Measurements from ENCODE around the gene FPR2.
"Not testable (repeated sequence)": the region's sequence is repeated elsewhere in the genome, so short reads cannot be mapped to it uniquely, and the experiment has no call there.

The FPR2 gene

DNA sequence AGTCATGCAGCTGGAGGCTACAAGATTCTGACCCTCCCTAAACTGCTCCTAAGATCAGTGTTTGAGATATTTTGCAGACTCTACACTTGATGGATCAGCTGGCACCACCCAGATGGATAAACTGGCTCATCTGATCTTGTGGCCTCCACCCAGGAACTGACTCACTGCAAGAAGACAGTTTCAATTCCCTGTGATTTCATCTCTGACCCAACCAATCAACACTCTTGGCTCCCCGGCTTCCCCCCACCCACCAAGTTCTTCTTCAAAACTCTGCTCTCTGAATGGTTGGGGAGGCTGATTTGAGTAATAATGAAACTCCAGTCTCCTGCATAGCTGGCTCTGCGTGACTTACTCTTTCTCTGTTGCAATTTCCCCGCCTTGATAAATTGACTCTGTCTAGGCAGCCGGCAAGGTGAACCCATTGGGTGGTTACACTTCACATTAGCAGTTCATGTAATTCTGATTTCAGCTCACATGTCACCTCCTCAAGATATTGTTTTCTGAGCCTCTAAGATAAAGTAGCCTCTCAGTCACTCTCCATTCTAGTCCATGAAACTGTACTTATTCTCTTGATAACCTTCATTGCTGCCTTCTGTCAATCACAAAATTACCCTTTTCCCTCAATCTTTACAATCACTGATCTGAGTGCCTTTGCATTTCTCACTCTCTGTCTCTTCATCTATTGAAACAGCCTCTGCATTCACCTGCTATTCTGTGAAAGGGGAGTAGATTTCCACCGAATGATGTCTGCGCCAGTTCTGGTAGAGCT is 24.1 kb downstream of the FPR2 start:
- DNase-seq = peak; percentile 46

DNA sequence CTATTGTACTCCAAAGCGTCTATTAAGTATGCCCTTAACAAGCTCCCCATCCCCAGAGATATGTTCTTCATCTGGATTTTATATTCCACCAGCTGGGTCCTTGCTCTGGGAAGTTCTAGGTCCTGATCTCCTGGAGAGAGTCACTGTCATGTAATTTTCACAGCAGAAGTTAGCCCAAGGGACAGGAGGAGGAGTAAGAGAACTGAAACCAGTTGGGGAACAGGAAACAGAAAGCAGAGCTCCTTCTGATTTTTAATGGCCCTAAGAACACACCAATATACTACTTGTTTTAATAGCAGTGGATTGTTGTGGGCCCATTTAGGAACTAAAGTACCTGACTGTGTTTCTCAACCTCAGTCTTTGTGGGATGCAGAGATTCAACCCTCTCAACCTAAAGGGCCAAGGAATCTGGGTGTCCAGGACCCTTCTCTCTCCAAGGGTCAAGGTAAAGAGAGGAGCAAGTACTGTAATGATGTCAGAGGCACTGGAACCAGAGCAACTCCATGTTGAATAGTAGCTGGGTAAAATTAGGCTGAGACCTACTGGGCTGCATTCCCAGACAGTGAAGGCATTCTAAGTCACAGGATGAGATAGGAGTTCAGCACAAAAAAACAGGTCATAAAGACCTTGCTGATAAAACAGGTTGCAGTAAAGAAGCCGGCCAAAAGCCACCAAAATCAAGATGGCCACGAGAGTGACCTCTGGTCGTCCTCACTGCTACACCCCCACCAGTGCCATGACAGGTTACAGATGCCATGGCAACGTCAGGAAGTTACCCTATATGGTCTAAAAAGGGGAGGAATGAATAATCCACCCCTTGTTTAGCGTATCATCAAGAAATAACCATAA is 25.9 kb downstream of the FPR2 start:
- DNase-seq = no peak

DNA sequence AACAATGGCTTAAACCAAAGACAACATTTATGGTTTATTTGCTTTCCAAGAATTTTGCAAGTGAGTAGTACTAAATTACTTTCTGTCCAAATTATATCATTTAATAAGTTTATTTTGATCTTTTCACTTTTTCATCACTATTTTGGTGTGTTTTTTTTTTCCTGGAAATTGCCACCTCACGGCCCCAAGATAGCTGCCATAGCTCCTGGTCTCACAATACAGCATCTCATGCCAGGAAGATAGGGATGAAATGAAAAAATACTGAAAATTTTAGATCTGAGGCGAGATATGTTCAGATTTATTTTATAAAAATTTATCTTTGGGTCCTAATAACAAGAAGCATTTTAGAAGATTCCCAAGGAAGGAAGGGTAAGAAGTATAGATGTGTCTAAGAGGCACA is 27.0 kb downstream of the FPR2 start:
- no peak for DNase-seq

DNA sequence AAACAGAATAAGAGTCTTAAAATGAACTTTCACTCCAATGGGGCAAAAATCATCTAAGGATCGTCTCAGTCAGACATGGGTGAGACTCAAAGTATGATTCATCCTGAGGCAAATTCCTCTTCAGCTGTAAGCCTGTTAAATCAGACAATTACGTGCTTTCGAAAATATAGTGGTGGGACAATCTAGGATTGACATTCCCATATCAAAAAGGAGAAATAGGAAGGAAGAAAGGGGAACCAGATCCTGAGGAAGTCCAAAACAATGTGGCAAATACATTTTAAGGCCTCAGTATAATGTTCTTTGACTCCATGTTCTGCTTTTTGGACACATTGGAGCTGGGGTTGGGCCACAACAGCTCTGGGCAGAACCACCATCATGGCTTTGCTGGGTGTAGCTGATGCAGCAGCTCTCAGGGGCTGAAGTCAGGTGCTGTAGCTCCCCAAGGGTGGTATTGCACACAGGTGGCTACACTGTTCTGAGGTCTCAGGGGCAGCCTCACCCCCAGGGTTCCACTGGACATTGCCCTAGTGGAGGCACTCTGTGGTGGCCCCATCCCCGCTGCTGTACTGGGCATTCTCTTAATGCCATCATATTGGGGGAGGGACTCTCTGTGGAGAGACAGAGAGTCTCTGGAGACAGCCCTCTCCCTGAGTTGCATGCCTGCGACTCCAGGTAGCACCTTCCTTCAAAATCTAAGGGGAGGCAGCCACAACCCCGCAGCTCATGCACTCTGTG is 28.2 kb downstream of the FPR2 start:
- DNase-seq = no peak

DNA sequence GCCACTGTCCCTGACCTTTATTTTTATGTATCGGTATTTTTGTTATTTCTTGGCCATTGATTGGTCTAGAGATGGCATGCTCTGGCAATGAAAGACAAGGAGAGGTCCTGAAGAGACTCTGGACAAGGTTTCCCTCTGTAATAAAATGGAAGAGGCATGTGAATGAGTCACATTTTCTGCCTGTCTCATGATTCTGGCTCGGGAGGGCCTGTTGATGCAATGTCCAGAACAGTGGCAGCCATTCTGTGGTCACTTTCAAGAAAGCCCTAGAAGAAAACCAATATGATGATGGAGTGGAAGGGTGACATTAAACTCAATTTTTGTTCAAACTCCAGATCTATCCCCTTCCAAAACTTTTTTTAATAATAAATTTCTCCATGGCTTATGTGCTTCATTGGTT is 32.0 kb downstream of the FPR2 start:
- DNase-seq = no peak

DNA sequence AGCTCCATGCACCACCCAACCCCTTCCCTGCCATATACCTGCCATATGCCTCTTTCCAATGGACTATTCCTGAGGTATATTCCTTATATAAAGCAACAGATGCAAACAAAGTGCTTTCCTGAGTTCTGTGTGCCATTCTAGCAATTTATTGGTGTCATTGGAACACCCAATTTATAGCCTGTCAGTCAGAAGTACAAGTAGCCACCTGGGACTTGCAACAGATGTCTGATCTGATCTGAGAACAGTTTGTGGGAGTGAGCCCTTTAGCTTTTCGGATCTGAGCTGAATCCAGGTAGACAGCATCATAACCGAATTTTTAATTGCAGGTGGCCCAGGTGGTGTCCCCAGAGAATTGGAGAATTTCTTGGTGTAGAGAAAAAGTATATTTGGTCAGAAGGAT is 33.0 kb downstream of the FPR2 start:
- DNase-seq = no peak

DNA sequence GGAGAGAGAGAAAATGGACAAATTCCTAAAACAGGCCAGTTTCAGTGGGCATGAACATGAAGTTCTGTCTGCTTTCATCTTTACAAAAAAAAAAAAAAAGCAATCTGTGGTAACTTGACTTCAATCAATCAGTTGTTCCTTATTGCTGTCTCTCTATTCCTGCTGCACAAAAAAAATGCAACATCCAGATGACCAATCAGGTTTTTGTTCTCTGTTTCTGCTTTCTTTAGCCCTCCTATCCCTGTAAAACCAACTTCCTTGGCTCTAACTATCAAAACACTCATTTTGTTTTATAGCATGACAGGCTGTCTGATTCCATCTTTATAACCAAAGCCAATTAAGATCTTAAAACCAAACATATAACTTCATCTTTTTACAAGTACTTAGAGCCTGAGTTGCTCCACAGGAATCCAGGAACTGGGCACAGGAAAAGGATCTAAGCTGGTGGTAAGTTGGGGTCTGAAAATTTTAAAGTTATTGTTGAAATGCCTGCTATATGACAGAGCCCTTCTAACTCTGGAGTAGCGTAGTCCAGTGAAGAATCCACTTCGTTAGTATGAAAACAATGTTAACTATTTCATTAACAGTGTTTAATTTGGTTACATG is 34.0 kb downstream of the FPR2 start, which contains the start of gene FPR3:
FPR3 (plus strand) TSS at position 273 of the 606 bp plus-strand sequence. CDS start 28,592 bp downstream, outside the sequence.
- no peak for DNase-seq

DNA sequence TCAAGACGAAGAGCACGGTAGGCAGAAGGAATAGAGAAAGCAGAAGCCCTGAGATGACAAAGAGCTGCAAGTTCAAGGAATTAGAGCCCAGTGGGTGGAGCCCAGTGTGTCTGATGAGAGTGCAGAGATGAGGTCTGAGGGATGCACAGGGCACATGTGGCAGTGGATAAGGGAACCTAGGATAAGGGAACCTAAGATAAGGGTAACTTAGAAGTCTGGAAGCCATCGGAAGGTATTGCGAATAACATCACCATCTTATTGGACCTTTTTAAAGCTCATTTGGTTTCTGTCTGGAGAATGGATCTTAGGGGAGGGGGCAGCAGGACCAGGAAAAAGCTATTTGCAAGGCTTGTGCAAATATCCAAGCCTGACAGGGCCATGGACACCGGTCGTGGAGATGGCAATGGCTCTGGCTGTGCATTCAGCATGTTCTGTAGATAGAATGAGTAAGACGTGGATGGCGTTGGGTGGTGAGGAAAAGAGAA is 35.3 kb downstream of the FPR2 start:
- no peak for DNase-seq

DNA sequence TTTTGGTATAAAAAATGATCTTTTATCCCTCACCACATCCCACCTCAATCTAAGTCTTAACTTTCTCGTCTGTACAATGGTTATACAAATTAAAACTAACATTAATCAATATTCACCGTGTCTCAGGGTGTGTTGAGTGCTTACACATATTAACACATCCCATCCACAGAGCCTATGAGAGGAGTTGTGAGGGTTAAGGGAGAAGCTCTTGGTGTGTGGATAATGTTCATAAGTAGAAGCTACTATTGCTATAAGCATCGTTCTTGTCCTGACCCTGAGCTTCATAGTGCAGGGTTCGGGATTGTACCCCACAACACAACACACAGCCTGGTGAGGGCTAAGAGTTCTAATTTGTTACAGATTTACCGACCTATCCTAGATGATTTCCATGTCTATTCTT is 36.5 kb downstream of the FPR2 start:
- no peak for DNase-seq

DNA sequence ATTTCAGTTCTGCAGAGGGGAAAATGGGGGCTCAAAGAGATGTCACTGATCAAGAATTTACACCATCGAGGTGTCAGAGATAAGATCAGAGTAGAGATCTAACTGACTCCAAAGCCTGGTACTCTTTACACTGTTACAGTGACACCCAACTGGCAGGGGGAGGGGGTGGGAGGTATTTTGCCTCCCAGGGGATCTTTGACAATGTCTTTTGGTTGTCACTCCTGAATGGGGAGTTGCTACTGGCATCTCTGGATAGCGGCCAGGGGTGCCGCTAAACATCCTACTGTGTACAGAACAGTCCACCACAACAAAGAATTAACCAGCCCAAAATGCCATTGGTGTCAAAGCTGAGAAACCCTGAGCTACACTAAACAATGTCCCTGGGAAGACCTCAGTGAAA is 37.1 kb downstream of the FPR2 start:
- DNase-seq = no peak

DNA sequence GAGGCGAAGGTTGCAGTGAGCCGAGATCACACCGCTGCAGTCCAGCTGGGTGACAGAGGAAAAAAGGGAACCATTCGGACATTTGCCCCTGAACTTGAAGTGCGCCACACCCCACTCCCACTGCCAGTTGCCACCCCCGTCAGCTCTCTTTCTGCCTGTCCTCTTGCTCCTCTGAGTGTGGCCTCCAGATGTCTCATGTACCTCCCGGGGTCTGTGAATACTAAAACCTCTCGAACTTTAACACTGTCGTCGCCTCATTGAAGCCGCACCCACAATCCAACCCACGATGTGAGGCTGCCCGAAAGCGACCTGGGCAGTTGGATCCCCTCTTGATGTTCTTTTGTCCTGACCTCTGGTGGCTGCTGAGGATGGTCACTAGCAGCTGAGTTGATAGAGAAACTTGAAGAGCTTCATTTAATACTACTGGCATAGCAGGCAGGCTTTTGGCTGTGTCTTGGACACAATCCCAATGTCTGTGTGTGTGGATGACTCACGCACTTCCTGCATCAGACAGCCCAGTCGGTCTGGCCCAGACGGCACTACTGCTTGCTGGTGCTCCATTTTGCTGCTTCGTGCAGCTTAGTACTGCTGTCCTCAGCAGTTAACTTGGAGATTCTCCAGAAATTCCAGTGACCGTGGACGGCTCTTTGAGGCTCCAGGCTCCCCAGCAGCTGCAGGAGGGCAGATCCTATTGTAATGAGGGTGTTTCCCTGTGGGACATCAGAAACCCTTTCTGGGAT is 38.2 kb downstream of the FPR2 start:
- no peak for DNase-seq

DNA sequence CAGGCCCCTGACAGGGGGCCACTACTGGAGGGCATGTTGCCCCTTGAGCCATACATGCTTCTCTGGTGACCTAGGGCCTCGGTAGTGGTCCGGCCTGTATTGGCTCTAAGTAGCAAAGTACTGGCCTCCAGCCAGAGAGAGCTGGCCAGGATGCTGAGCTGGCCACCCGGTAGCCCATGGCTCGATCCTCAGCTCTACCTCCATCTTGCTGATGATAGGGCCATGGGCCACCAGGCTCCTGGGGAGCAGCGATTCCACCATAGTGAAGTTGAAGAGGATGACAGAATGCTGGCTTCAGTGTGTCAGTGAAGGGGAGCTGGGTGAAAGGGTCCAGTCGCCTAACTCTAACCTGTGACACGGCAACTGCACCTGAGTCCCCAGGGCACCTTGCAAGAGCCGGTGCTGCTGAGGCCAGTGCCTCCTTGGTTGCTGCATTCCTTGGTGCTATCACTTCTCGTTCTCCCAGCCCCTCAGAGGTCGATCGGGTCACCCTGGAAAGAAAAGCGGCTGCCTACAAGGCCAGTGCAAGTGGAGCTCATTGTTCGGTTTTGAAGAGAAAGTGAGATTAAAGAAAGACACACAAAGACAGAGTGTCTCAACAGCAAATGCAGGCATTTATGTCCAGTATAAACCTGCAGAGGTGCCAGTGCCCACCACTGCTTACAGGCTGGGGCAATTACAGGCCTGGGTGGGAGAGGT is 38.9 kb downstream of the FPR2 start:
- no peak for DNase-seq

DNA sequence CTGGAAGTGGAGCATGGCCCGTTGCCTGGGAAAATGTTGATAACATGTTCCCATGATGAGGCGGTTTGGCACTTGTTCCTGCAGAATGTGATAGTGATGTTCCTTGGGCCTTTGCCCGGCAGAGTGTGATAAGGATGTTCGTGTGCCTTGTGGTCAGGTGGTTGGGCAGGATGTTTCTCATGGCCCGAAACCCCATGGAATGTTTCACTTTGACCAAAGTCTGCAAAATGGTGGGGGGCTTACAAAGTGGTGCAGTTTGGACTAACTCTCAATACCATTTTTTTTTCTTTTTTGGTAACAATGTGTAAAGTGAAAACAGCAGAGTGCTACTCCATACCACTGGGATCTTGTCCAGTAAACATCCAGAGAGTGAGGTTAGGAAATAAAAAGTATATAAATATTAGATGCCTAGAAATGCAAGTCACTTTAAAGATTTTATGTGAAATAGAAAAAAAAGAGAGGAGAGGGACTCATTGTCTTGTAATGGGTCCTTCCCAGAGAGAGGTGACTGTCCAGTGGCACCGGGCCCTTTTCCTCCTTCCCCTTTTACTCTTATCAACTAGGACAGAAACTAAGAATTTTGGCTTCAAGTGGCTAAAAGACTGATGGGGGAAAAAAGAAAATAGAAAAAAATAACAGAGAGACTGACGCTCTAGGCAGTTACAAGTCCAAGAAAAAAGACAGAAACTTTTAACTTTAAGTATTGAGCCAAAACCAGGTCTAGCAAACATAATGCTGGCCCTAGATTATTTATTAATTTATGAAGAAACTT is 39.7 kb downstream of the FPR2 start:
- DNase-seq = no peak

DNA sequence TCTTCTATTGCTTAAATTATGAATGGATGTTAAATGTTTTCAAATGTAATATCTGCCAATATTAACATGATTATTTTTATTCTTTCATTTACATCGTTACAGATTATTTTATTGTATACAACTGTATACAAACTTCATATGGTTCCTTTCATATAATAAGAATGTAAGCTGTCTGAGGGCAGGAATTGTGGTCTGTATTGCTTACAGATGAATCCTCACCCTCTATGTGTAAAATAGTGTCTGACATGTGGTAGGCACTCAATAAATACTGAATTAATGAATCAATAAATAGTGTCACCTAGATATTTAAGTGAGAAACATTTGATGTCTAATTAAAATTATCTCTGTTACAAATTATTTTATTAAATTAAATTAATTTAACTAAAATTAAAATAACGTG is 41.8 kb downstream of the FPR2 start:
- no peak for DNase-seq

DNA sequence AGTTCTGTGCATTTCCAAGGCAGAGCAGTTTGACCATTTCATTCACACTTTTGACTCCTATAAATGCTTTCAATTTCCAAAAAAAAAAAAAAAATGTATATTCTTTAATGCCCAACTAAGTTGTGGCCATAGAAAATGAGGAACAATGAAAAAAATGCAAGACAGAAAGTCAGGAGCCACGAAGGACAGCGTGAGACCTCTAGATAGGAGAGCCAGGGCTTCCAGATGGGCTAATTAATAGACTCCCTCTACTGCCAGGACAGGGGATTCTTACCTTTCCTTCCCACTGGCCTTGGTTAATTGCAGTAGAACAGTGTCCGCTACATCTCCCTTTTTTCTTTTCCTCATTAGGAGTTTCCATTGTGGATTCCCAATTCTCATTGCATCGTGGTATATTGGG is 42.5 kb downstream of the FPR2 start:
- DNase-seq = no peak

DNA sequence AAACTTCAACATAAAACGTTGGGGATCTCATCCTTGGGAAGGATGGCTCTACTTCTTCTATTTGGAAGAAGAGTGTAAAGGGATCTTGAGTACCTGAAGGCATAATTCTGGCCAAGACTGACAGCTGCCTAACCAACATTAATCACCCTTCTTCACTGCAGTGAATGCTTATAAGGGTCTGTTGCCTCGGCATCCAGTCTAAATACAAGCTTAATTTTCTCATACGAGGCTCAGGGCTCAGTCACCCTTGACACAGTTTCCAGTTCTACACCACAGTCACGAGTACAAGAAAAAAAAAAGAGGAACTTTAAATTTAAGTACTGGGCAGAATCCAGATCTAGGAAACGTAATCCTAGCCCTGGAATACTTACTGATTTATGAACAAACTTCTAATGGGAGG is 43.0 kb downstream of the FPR2 start:
- no peak for DNase-seq

DNA sequence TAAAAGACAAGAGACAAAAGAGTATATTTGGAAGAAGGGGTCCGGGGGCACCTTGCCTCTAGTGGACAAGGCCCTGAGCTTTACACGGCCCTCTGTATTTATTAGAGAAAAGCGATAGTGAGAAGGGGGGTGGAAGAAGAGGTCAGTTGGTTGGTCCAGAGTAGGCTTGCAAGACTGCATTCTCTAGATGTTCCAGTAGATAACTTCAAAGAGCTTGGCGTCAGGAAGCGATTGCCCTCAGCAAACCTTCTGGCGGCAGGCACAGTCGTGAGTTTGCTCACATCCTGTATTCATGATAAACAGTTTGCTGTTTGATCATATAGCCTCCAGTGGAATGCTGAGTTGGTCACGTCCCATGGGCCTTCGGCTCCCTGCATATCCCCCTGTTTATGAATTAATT is 43.8 kb downstream of the FPR2 start:
- DNase-seq = not testable (repeated sequence)

DNA sequence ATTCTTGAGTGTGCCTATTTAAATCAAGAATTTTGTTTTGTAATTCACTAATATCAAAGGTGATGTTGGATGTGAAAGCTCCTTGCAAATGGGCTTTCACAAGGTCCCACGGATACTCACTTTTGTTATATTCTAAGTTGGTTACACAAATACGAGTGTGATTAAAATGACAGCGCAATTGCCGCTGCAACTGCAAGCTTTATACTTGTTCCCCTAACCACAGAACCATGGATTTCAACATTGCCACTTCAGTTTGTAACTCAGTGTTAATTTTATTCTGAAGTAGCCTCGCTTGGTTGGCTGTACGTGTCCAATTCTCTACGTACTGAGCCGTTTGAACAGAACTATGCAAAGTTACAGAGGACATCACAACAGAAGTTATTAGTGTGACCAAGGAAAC is 44.4 kb downstream of the FPR2 start:
- not testable (repeated sequence) for DNase-seq

DNA sequence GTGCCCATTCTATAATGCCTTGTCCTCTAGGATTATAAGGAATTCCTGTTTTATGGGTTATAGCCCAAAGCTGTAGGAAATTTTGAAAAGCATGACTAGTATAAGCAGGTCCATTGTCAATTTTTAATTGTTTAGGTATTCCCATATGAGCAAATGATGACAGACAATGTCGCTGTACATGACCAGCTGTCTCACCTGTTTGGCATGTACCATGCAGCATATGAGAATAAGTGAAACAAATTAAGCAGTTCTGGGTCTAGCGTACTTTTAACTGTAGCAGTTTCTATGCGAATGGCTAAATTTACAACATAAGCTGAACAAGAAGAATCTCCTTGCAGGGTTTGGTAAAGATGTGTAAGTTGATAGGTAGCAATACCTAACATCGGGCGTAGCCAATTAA is 45.6 kb downstream of the FPR2 start:
- DNase-seq = not testable (repeated sequence)

DNA sequence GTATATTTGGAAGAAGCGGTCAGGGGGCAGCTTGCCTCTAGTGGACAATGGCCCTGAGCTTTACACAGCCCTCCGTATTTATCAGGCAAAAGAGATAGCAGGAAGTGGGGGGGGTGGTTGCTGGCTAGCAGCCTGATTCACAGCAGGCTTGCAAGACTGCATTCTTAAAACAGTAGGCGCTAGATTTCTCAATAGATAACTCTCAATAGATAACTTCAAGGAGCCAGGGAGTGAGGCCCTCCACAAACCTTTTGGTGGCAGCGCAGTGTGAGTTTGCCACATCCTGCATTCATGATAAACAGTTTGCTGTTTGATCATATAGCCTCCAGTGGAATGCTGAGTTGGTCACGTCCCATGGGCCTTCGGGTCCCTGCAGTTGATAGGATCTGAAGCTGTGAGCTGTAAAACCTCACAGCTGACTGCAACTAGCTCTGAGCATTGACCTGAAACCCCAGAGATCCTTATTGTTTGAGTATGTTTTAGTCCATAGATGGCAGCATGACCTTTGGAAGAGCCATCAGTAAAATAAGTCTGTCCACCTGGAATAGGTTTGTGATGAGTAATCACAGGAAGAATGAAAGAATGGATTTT is 46.2 kb downstream of the FPR2 start:
- no peak for DNase-seq

Measured in stimulated activated CD8-positive, alpha-beta memory T cell treated with anti-CD3 and anti-CD28 coated beads, Interleukin-4, amount 100 ng/mL, for 48 hours (primary cell).